Measurements from ENCODE around the gene ANAPC5.

Gene ANAPC5

GRCh38 chr12:121290410-121290809 is 61.8 kb downstream of the ANAPC5 start:
- TF ChIP-seq, protein P1, sequence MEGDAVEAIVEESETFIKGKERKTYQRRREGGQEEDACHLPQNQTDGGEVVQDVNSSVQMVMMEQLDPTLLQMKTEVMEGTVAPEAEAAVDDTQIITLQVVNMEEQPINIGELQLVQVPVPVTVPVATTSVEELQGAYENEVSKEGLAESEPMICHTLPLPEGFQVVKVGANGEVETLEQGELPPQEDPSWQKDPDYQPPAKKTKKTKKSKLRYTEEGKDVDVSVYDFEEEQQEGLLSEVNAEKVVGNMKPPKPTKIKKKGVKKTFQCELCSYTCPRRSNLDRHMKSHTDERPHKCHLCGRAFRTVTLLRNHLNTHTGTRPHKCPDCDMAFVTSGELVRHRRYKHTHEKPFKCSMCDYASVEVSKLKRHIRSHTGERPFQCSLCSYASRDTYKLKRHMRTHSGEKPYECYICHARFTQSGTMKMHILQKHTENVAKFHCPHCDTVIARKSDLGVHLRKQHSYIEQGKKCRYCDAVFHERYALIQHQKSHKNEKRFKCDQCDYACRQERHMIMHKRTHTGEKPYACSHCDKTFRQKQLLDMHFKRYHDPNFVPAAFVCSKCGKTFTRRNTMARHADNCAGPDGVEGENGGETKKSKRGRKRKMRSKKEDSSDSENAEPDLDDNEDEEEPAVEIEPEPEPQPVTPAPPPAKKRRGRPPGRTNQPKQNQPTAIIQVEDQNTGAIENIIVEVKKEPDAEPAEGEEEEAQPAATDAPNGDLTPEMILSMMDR (conservative IDR thresholded peaks at IDR 0.05; ENCODE audit: low read depth, low read length) = no peak
- DNase-seq (ENCODE audit: low read depth) = no peak
- no peak overlapping the region for H3K4me3 ChIP-seq (ENCODE audit: low read depth, low read length)

DNA sequence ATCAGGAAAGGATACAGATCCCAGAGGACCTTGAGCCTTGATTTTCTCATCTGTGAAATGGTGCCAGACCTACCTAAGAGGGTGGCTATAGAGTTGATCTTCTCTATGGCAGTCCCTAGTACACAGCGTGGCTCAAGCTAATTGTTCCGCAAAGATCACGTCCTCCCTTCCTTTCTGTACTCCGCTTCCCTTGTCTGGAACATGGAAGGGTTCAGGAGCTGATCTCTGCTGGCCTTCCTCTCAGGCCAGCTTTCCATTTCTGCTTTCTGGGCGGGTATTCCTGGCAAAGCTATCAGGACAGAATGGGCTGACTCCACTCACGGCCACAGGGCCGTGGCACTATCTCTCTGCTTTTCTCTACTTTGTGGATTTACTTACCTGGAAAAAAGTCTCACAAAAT is 62.2 kb downstream of the ANAPC5 start:
- no peak for DNase-seq (ENCODE audit: low read depth)
- TF ChIP-seq, protein P1 (conservative IDR thresholded peaks at IDR 0.05; ENCODE audit: low read depth, low read length) = no peak

GRCh38 chr12:121288986-121289385 is 63.2 kb downstream of the ANAPC5 start:
- no peak overlapping the region for H3K4me3 ChIP-seq (ENCODE audit: low read depth, low read length)
- TF ChIP-seq, protein P1 (conservative IDR thresholded peaks at IDR 0.05; ENCODE audit: low read depth, low read length) = no peak
- peak; percentile 5 for DNase-seq (ENCODE audit: low read depth)

More for the DNA sequence above, 62.2 kb downstream of the ANAPC5 start:
- no peak overlapping the region for H3K4me3 ChIP-seq (ENCODE audit: low read depth, low read length)

GRCh38 chr12:121288158-121288845 is 63.9 kb downstream of the ANAPC5 start:
- TF ChIP-seq, protein P1 (conservative IDR thresholded peaks at IDR 0.05; ENCODE audit: low read depth, low read length) = no peak
- H3K4me3 ChIP-seq (ENCODE audit: low read depth, low read length) = no peak overlapping the region
- DNase-seq (ENCODE audit: low read depth) = no peak

GRCh38 chr12:121287267-121287954 is 64.8 kb downstream of the ANAPC5 start:
- DNase-seq (ENCODE audit: low read depth) = peak; percentile 77
- no peak overlapping the region for H3K4me3 ChIP-seq (ENCODE audit: low read depth, low read length)

GRCh38 chr12:121285856-121286255 is 66.4 kb downstream of the ANAPC5 start:
- no peak overlapping the region for H3K4me3 ChIP-seq (ENCODE audit: low read depth, low read length)
- TF ChIP-seq, protein P1 (conservative IDR thresholded peaks at IDR 0.05; ENCODE audit: low read depth, low read length) = no peak
- no peak for DNase-seq (ENCODE audit: low read depth)

More at GRCh38 chr12:121287267-121287954, 64.8 kb downstream of the ANAPC5 start:
- TF ChIP-seq, protein P1 (conservative IDR thresholded peaks at IDR 0.05; ENCODE audit: low read depth, low read length) = no peak
